Panc1 (cell line): ENCODE data around the gene GTF3C5. TPM values are rescaled to one million over a fixed set of nuclear protein-coding genes. Genes with fewer than 3 reads are reported as not detected.

Source experiments
- ATAC-seq: fragments of 200-7000 bp; cut with Tn5 transposase; 2 replicates; pipeline ENCODE4 v1.9.1; 2020; ENCODE audit warnings: mild to moderate bottlenecking, moderate library complexity
- BruUV-seq: library from RNA; stranded (reverse); fragments of 400-500 nt; replicated peaks from 2 replicates; lab custom pipeline; 2021; lab: Mats Ljungman, UMichigan
- CTCF ChIA-PET: fragments of 300-600 bp; sonication (Branson Sonifier 250); formaldehyde crosslinking; loops from one replicate; lab custom pipeline; 2022; ENCODE audit warnings: antibody characterized with exemption; lab: Charles Lee
- POLR2A ChIA-PET: fragments of 300-600 bp; sonication (Branson Sonifier 250); formaldehyde crosslinking; loops from one replicate; lab custom pipeline; 2022; ENCODE audit warnings: antibody characterized with exemption; lab: Charles Lee
- DNase-seq: peaks from one replicate; pipeline ENCODE4 v3.0.0-alpha.2; 2010; ENCODE audit warnings: low read depth, low spot score
- H3K27ac ChIP-seq: 2 replicates; pipeline ENCODE4 v1.5.1; 2011; ENCODE audit warnings: mild to moderate bottlenecking, low read length, inconsistent platforms
- H3K27me3 ChIP-seq: fragments of 200-500 bp; sonication (Bioruptor generic); 2 replicates; pipeline ENCODE4 v1.6.0; 2014; ENCODE audit warnings: low read length, inconsistent platforms; ENCODE audit not compliant: control insufficient read depth, insufficient read depth
- H3K36me3 ChIP-seq: fragments of 200-500 bp; sonication (Bioruptor generic); 2 replicates; pipeline ENCODE4 v1.5.1; 2014; ENCODE audit warnings: inconsistent platforms, mild to moderate bottlenecking, low read length, moderate library complexity; ENCODE audit not compliant: control insufficient read depth, insufficient read depth
- H3K4me1 ChIP-seq: 2 replicates; pipeline ENCODE4 v1.5.1; 2011; ENCODE audit warnings: inconsistent platforms, mild to moderate bottlenecking, low read length, moderate library complexity; ENCODE audit not compliant: control insufficient read depth, insufficient read depth
- H3K4me3 ChIP-seq, 2 experiments: 2 replicates each; pipeline ENCODE4 v1.5.1; 2011 to 2012; ENCODE audit warnings: low read depth in 2 of 2, low read length in 2 of 2, mild to moderate bottlenecking in 2 of 2, inconsistent platforms in 1 of 2, moderate library complexity in 1 of 2
- H3K9me3 ChIP-seq: fragments of 200-500 bp; sonication (Bioruptor generic); 2 replicates; pipeline ENCODE4 v1.5.1; 2014; ENCODE audit warnings: low read depth, mild to moderate bottlenecking, inconsistent platforms, low read length, moderate library complexity; ENCODE audit not compliant: control insufficient read depth, insufficient read depth
- CTCF ChIP-seq: fragments of 450-650 bp; IDR thresholded peaks from 2 replicates; pipeline ENCODE4 v1.5.1; 2017; ENCODE audit warnings: mild to moderate bottlenecking
- POLR2AphosphoS5 ChIP-seq: IDR thresholded peaks from 2 replicates; pipeline ENCODE4 v1.6.1; 2012; ENCODE audit warnings: mild to moderate bottlenecking, low read depth, low read length, moderate library complexity
- REST ChIP-seq, 2 experiments: IDR thresholded peaks; 2 replicates each; pipeline ENCODE4 v1.6.1; 2011 to 2012; ENCODE audit warnings: low read depth in 2 of 2, control low read depth in 1 of 2, low read length in 1 of 2, mild to moderate bottlenecking in 1 of 2, moderate library complexity in 1 of 2; ENCODE audit not compliant: insufficient read depth in 1 of 2
- SIN3A ChIP-seq: IDR thresholded peaks from 2 replicates; pipeline ENCODE4 v1.6.1; 2012; ENCODE audit warnings: low read depth, mild to moderate bottlenecking, low read length, moderate library complexity, borderline replicate concordance; ENCODE audit not compliant: insufficient read depth
- TCF7L2 ChIP-seq: IDR thresholded peaks from 2 replicates; pipeline ENCODE4 v1.6.1; 2011; ENCODE audit warnings: mild to moderate bottlenecking, low read depth, low read length, inconsistent platforms
- in situ Hi-C: cut with HindIII; loops from 2 replicates; pipeline ENCODE4 v1.10.0; 2016; ENCODE audit warnings: low sequenced_read_pairs, low pct_unique_long_range_greater_than_20kb
- intact Hi-C: fragments of 100-400 bp; cut with micrococcal nuclease; formaldehyde crosslinking; loops from one replicate; pipeline ENCODE4 v1.10.0; 2022; ENCODE audit not compliant: unreplicated experiment
- total RNA-seq: library from RNA; stranded (reverse); gene quantifications from one replicate; pipeline ENCODE4 v1.2.1, GENCODE V29; 2021; ENCODE audit not compliant: unreplicated experiment

Gene GTF3C5
- total RNA-seq, 1 experiment from 2014 or later: 47.7 TPM

GRCh38 chr9:133088756-133089155 is 58.0 kb downstream of the GTF3C5 start:
- no peaks in the 10 kb centered on the region for H3K9me3 ChIP-seq
- H3K4me1 ChIP-seq: no peaks in the 10 kb centered on the region
- CTCF ChIA-PET: no interaction called here
- no peaks in the 10 kb centered on the region for H3K27me3 ChIP-seq
- intact Hi-C loops (no loop called here), in situ Hi-C loops (no loop called here)
- H3K36me3 ChIP-seq: no peaks in the 10 kb centered on the region
- POLR2A ChIA-PET: no interaction called here
- ATAC-seq (no peak), DNase-seq (no peak)
- H3K27ac ChIP-seq: no peak overlapping the region
- no peak overlapping the region for H3K4me3 ChIP-seq
- no TSS peak for BruUV-seq
- TF ChIP-seq TCF7L2 (no peak), POLR2AphosphoS5 (no peak), REST (IDR thresholded peaks at IDR 0.05; ENCODE audit: insufficient read depth in 1 of 2, low read depth in 2 of 2, low read length in 1 of 2) (no peak), CTCF (no peak), SIN3A (no peak)

GRCh38 chr9:133089271-133089671 is 58.5 kb downstream of the GTF3C5 start:
- Histone ChIP-seq H3K36me3 (no peaks in the 10 kb centered on the region), H3K9me3 (no peaks in the 10 kb centered on the region), H3K4me1 (no peaks in the 10 kb centered on the region), H3K27ac (no peak overlapping the region), H3K4me3 (no peak overlapping the region), H3K27me3 (no peaks in the 10 kb centered on the region)
- DNase-seq (no peak), ATAC-seq (no peak)
- intact Hi-C loops: no loop called here
- TF ChIP-seq POLR2AphosphoS5 (no peak), TCF7L2 (no peak), REST (IDR thresholded peaks at IDR 0.05; ENCODE audit: insufficient read depth in 1 of 2, low read depth in 2 of 2, low read length in 1 of 2) (no peak), CTCF (no peak), SIN3A (no peak)
- in situ Hi-C loops: no loop called here
- no TSS peak for BruUV-seq
- POLR2A ChIA-PET: no interaction called here
- CTCF ChIA-PET: no interaction called here
